NCI-H82 treated with DMSO at 0.1 percent for 48 hours (cell line): ENCODE data around the gene PPP4R4.
"Not testable (repeated sequence)": the region's sequence is repeated elsewhere in the genome, so short reads cannot be mapped to it uniquely, and the experiment has no call there.

Experiments
- DNase-seq: peaks from one replicate; lab custom pipeline; 2025; ENCODE audit not compliant: unreplicated experiment; lab: John Stamatoyannopoulos, UW

PPP4R4 gene

DNA sequence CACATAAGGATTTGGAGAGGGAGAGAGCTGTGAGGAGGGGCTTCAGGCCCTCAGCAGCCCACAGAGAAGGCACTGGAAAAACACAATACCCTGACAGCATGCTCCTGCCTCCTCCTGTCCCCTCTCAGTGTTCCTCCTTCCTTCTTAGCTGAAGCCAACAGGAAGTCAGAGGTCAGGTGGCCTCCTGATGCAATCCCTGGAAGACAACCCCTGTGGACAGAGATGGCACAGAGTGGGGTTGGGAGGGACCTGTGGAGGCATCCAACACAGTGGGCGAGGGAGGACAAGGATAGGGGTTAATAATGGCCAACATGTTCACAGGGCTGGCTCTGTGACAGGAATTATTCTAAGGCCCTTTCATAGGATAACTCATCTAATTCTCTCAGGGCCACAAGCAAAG is 29.4 kb upstream of the PPP4R4 start:
- no peak for DNase-seq

DNA sequence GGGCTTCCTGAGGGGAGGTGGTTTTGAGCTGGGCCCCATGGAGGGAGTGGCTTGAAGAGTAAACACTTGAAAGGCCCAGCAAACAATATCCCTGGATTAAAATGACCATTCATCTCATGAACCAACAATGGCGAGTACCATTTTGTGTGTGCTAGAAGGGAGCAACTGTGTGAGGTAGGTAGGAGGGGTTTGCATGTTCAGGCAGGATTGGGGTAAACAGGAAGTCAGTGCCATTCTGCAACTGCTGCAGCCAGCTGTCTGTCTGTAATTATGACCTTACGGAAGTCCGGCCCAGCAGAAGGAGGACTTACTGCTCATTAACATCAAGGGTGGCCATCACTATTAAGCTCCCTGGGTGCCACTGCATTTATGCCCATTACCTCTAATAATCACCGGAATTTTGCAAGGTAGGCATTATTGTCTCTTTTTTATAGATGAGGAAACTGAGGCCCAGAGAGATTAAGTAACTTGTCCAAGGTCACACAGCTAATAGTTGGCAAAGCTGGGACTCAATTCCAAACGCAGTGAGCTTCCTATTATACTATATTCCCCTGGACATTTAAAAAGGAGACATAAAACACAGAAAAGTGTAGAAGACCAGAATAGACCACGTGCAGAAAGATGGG is 28.1 kb upstream of the PPP4R4 start:
- DNase-seq: peak; percentile 8

DNA sequence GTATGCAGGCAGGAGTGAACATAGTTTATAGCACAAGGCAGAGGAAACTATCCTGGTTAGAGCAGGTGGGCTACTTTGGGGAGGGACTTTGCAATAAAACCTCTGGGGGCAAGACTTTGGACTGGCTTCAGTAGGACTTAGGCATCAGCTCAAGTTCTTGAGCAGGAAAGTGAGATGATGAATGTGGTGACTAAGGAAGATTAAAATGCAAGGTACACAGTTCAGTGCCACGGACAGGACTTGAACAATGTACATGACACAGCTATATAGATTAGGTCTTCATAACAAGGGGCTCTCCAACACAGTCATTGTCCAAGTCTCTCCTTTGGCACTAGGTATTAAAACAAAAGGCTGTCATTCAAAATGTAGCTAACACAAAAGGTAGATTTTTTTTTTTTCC is 21.4 kb upstream of the PPP4R4 start:
- no peak for DNase-seq

DNA sequence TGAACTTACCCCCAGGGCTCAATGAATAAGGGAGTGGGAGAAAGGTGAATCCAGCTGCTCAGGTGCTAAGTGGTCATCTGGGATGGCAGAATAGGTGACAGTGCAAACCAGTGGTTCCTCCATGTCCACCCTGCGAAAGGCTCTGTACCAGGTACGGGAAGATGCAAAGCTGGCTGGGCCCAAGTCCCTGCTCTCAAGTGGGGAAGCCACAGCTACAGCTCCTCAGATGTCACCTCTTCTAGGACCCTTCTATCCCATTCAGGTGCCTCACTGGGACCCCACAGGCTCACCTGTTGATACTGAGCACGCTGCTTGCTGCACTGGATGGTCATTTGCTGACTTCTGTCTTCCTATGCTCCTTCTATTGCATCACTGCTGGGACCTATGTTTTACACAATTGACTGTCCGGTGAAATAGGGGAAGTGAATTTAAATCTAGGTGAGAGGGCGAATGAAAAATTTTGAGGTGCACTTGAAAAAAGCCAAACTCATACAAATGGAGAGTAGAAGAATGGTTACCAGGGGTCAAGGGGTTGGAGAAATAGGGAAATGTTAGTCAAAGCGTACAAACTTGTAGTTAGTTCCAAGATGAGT is 20.3 kb upstream of the PPP4R4 start:
- no peak for DNase-seq

DNA sequence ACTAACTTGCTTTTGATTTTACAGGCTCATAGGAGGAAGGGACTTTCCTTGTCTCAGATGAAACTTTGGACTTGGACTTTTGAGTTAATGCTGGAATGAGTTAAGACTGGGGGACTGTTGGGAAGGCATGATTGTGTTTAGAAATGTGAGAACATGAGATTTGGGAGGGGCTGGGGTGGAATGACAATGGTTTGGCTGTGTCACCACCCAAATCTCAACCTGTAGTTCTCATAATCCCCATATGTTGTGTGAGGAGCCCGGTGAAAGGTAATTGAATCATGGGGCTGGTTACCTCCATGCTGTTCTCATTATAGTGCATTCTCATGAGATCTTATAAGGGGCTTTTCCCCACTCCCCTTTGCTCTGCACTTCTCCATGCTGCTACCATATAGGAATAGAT is 18.0 kb upstream of the PPP4R4 start:
- not testable (repeated sequence) for DNase-seq

DNA sequence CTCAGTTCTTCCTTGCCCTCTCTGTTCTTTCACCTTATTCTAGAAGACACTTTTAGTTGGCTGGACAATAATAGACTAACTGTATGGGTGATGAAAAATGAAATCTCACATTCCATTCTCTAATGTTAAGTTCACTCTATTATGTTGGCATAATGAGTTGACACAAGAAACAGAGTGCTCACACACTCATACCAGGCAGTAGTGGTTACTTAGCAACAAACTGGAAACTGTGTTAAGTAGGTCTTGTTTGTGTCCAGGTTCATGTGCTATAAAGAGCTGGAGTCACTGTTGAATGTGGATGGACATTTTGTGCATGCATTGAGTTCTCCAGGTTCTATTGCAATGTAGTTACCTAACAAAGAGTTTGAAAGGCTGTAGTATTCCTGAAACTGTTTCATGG is 16.9 kb upstream of the PPP4R4 start:
- no peak for DNase-seq

DNA sequence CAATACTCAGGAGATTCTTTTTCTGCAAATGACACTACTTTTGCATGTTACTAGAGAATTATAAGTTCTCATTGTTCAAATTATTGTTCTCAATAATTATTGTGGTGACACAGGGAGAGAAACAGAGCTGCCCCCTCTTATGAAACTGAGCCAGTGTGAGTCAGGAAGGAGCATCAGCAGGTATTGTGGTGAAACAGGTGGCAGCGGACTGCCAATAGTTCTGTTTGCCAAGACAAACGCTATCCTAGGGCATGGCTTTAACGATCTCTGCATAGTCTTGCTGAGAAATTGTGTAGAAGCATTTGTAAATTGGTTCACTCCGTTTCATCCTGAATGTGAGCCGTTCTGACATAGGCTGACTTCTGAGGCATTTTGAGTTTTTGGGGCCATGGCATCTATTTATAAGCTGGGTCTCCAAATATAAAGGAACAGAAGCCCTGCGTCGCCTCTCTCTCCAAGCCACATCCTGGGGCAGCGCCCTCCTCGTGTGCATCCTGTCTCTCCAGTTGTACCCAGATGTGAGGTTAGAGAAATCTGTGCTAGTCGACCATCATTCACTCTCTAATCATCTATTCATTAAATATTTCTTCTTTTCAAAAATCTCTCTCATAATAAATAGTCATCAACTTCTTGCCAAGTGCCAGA is 15.8 kb upstream of the PPP4R4 start:
- no peak for DNase-seq

DNA sequence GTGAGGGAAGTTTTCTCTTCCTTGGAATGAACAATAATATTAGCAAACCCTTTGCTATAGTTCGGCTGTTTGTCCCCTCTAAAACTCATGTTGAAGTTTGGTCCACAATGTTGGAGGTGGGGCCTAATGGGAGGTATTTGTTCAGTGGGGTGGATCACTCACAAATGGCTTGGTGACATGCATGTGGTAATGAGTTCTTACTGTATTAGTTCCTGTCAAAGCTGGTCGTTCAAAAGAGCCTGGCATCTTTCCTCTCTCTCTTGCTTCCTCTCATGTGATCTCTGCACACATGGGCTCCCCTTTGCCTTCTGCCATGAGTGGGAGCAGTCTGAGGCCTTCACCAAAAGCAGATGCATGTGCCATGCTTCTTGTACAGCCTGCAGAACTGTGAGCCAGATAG is 13.1 kb upstream of the PPP4R4 start:
- DNase-seq: no peak

DNA sequence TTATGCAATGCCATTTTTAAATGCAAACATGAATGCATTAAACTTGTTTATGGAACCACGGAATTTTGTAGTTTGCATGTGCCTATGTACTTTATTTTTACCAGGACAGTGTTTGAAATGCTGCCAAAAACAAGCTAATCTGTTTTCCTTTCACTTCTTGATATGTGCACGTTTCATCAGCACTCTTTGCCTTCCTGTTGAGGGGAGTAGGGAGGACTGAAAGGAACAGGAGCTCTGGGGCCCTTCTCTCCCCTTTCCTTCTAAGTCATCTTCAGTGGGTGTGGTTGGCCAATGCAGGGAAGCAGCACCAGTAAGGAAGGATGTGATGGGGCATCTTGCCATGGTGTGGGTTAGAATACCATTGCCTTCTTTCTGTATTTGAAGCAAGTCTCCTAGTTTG is 12.1 kb upstream of the PPP4R4 start:
- DNase-seq: no peak

DNA sequence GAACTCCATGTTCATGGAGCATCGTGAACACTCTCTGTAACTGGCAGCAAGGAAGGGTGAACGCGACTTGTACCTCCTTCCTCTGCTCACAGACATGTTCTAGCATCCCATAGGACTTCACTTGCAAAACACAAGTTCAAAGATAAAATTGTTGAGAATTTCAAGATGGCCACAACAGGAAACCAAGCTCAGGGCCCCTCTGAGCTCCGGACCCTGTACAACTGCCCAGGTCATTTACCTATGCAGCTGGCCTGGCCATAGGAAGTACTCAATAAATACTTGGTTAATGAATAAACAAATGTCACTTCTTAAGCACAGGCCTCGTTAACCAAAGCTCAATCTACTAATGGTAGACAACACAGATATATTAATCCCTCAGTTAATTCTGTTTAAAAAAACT is 11.7 kb upstream of the PPP4R4 start:
- DNase-seq: no peak

DNA sequence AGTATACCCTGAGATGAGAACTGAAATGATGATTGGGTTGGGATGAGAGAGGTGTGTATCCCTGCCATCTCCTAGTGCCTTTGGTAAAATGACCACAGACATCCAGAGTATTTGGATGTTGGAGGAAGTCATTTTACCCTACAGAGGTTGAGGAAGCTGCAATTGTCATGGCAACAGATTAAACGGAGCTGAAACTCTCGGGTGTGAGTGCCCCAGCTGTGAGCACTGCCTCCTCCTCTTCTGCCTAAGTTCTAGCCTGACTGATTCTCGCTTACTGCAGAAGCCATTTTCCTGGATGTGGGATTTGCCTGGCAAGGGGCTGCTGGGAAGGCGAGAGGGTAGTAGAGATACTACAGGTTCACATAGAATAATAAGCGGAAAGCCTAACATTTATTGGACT is 10.3 kb upstream of the PPP4R4 start:
- no peak for DNase-seq

DNA sequence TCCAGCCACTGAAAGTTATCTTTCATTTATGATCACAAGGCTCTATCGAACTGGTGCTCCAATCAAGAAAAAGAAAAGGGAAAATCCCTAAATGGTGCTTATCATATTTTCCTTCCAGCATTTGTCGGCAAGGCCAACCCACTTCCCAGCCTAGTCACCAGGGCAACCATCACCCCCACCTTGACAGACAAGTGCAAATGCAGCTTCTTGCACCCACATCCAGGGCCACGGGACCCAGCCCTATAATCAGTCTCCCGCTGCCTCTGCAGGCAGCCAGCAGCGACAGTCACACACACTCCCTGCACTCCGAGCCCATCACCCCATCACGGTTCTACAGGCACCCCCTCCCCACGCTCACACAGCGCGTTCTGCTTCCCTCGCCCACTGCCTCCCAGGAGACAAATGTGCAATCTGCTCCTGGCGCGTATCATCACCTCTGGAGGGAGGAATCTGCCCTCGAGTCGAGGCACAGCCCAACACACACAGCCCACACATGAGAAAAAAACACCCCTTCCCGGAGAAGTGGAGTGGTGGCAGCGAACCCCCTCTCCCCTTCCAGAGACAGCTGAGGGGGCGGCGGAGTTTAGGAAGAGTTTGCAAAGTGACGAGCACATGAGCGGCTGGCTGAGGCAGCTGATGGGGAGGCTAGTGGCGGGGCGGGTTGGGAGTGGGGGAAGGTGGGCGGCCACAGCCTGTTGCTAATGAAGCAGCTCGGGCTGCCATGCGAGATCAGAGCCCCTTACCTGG is 9.3 kb upstream of the PPP4R4 start:
- no peak for DNase-seq

DNA sequence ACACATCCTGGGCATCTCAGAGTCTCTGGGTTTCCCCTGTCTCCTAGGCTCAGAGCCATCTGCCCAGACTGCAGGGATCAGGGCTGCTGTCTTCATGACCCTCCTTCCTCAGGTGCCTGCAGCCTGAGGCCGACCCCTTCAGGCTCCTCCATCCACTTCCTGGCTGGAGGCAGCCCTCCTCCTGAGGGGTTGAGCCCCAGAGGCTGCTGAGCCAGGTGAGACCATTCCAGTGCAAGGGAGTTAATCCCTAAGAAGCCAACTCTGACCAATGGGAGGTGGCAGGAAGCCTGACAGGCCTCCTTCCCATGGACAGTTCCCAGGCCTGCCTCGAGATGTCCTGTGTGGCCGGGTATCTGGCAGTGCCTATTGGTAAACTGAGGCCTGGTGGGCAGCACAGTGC is 8.4 kb upstream of the PPP4R4 start:
- no peak for DNase-seq

DNA sequence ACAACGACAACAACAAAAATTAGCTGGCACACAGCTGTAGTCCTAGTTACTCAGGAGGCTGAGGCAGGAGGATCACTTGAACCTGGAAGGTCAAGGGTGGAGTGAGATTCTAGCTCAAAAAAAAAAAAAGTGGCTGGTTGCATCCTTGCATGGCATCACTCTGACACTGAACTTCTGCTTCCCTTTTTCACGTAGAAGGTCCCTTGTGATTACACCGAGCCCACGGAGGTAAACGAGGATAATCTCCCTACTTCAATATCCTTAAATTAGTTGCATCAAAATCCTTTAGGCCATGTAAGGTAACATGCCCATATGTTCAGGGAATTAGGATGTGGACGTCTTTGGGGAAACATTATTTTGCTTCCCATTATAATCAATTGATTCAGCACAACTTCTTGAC is 4.0 kb upstream of the PPP4R4 start:
- peak; percentile 72 for DNase-seq

DNA sequence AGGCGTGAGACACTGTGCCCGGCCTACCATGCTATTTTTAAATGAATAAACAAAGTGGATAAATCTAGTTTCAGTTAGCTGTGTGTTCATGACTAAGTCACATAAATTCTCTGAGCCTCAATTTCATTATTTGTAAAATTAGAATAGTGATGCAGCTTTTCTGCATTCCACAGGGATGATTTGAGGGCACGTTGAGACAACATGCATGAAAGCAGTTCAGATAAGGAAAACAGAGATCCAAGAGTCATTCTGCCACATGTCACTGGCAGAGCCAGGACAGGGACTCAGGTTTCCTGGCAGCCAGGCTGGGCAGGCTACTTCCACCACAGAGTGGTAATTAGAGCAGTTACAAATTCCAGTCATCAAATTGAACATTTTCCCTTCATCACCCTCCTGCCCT is 2.9 kb upstream of the PPP4R4 start:
- DNase-seq: no peak

DNA sequence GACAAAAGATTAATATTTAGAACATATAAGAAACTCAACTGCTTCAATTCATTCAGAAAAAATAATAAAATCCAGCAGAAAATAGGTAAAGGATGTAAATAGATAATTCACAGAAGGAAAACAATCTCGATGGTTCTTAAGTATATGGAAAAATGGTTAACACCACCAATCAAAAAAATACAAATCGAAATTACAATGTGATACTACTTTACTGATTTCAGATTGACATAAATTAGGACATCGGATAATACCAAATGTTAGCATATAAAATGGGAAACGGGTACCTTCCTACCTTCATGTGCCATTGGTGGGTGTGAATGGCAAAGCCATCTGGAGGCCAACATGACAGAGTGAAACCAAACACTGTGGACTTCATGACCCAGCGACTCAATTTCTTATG is 1.6 kb upstream of the PPP4R4 start:
- DNase-seq: no peak

DNA sequence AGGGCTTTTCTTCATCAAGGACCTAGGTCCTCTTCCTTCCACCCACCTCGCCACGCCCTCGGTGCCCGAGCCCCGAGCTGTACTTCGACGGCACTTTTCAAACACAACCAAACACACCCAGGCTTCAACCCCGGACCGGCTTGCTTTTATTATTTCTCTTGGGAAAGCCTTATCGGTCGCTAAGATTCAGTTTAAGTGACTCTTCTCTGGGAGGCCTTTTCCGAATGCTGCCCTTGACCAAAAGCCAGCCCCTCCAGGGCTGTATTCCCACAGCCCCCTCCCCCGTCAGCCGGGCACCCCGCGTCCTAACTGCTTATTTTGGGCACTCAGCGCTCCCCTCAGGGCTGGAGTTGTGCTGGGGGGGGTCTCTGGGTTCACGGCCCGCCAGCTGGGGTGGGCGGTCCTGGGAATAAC is 644 bp upstream of the PPP4R4 start:
- no peak for DNase-seq

DNA sequence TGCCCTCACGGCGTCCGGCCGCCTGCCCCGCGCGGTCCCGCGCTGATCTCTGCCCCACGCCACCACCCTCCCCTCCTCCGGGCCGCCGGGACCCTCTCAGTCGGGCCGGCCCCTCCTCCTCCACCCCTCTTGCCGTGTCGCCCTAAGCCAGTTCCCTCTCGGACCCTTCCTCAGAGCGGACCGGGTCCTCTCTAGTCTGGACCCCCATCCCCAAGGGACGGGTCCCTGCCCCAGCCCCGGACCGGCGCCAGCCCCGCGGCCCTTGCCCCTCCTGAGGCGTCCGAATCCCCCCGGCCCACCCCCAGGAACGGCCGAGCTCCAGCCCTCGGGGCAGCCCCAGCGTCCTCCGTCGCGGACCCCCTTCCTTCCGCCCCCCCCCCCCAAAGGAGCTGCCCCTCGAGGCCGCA is 485 bp downstream of the PPP4R4 start:
- no peak for DNase-seq

DNA sequence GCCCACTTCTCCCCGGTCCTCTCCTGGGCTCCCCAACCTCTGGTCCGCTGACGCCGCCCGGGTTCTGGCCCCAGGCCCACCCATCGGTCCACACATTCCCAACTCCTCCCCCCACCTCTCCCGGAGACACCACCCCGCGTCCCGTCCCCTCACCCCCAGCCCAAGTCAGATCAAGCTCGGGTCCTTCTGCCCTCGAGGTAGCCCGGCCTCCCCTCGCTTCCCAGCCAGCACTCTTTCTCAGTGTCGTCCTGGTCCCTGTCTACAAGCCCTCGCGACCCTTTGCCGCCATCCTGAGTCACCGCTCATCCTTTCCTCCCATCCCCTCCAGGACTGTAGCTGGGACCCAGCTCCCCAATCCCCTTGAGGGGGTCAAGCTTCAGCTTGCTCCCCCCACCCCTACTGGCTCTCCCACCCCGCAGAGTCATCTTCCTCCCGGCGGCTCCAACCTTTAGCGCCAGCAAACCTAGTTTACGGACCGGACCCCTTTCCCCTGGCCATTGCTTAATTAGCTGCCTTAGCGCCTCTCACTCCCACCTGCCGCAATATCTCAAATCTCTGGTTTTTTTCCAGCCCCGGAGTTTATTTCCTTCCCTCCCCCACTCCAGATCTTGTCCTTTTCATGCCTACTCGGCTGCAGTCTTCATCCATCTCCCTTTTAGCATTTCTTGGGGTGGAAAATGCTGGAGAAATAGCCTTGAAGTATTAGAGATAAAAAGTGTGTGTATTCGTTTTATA is 1.1 kb downstream of the PPP4R4 start:
- no peak for DNase-seq

DNA sequence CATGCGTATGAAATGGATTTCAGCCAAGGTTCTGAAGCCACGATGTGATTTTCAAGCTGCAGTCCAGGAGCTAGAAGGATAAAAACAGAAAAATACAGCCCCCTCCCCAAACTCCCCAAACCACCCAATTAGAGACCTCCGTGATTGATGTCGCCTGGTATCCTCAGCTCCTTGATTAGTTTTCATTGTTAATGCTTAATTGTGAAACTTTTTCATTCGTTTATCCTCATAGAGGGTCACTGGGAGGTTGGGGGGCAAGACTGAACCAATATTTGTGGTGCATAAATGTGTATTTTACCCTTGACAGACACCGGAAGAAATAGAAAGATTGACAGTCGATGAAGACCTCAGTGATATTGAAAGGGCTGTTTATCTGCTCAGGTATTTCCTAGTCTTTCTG is 1.6 kb downstream of the PPP4R4 start:
- no peak for DNase-seq

DNA sequence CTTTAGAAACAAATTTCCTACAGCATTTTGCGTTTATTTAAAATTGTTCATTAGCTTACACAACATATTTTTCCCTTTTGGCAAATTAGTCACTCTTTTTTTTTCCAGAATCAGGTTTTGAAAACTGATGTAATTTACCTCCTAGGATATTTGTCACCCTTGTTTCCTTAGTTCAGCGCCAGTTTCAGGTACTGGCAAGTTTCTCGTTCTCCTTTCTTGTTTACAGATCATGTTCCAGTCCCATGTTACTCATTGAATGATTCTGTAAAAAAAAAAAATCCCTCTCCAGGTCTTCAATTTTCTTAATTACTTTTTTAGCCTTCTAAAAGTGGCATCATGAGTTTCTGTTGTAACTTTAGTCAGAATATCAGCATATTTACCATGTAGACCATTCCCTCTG is 2.7 kb downstream of the PPP4R4 start:
- DNase-seq: no peak
